Spleen (tissue), 11 donors: ENCODE measurements around the gene ERCC6L2. TPM values are rescaled to one million over a fixed set of nuclear protein-coding genes. Genes with fewer than 3 reads are reported as not detected.

Experiments
- DNase-seq: peaks from one replicate; pipeline ENCODE4 v3.0.0-alpha.2; 2020
- H3K27ac ChIP-seq, 8 donors: fragments of 200-600 bp; sonication (generic) in 7 of 8; 1 replicate in 4 of 8; 2 replicates in 4 of 8; pipeline versions ENCODE4 v1.5.0 to v1.8.0; 2016 to 2021; ENCODE audit warnings: inconsistent platforms in 4 of 8, mild to moderate bottlenecking in 4 of 8, moderate library complexity in 1 of 8
- H3K27me3 ChIP-seq, 7 donors: fragments of 200-600 bp; sonication (generic) in 6 of 7; replicated peaks in 1 of 7; 1 replicate in 4 of 7; 2 replicates in 3 of 7; pipeline versions ENCODE4 v1.5.0 to v1.8.0; 2016 to 2021; ENCODE audit warnings: inconsistent platforms in 3 of 7, mild to moderate bottlenecking in 1 of 7
- H3K36me3 ChIP-seq, 6 donors: fragments of 200-600 bp; sonication (generic) in 5 of 6; 1 replicate in 4 of 6; 2 replicates in 2 of 6; pipeline versions ENCODE4 v1.5.0 to v1.8.0; 2016 to 2021; ENCODE audit warnings: inconsistent platforms in 2 of 6
- H3K4me1 ChIP-seq, 6 donors: fragments of 200-600 bp; sonication (generic) in 5 of 6; 1 replicate in 3 of 6; 2 replicates in 3 of 6; pipeline versions ENCODE4 v1.5.0 to v1.8.0; 2016 to 2021; ENCODE audit warnings: inconsistent platforms in 3 of 6
- H3K4me3 ChIP-seq, 8 donors: fragments of 200-600 bp; sonication (generic) in 7 of 8; 1 replicate in 4 of 8; 2 replicates in 4 of 8; pipeline versions ENCODE4 v1.5.0 to v1.8.0; 2016 to 2021; ENCODE audit warnings: inconsistent platforms in 4 of 8, mild to moderate bottlenecking in 4 of 8, moderate library complexity in 2 of 8
- H3K9me3 ChIP-seq, 8 donors: fragments of 200-600 bp; sonication (generic) in 7 of 8; 1 replicate in 4 of 8; 2 replicates in 4 of 8; pipeline versions ENCODE4 v1.5.0 to v1.8.0; 2016 to 2021; ENCODE audit warnings: inconsistent platforms in 4 of 8
- CTCF ChIP-seq, 11 experiments: fragments of 200-600 bp in 7 of 11; fragments of 450-650 bp in 4 of 11; sonication (generic) in 4 of 11; IDR thresholded peaks in 8 of 11; conservative IDR thresholded peaks in 3 of 11; 1 replicate in 7 of 11; 2 replicates in 4 of 11; pipeline versions ENCODE4 v1.4.0 to v1.8.0; 2016 to 2021; ENCODE audit warnings: antibody characterized with exemption in 11 of 11, inconsistent platforms in 4 of 11, mild to moderate bottlenecking in 1 of 11
- POLR2A ChIP-seq, 3 donors: fragments of 450-650 bp; IDR thresholded peaks; one replicate each; pipeline ENCODE4 v1.5.1; 2017; ENCODE audit warnings: antibody characterized with exemption in 3 of 3, mild to moderate bottlenecking in 1 of 3
- POLR2AphosphoS5 ChIP-seq, 3 donors: sonication (generic); formaldehyde crosslinking; IDR thresholded peaks; one replicate each; pipeline ENCODE4 v1.5.1; 2017; ENCODE audit warnings: antibody characterized with exemption in 3 of 3
- WGBS, 5 donors: extraction: QIAGEN DNeasy Blood & Tissue Kit in 3 of 5; methylation state at CpG; one replicate each; pipeline versions ENCODE4 v1.1.5 to v1.1.7; 2013 to 2018; 5-methylcytosine and 5-hydroxymethylcytosine counted together
- intact Hi-C: fragments of 100-400 bp; cut with DNase I; formaldehyde crosslinking; loops from one replicate; pipeline ENCODE4 v1.15.0; 2023; ENCODE audit warnings: low total_unique reads
- polyA plus RNA-seq, 3 donors: library from polyadenylated mRNA; stranded (reverse); fragments of 200-250 nt; gene quantifications; one replicate each; pipeline ENCODE4 v1.2.1, GENCODE V29; 2013
- total RNA-seq, 7 donors: library from RNA; depleted of rRNA in 3 of 7; stranded (reverse); fragments of >200 nt in 3 of 7; fragmentation: NEBNext Ultra II Directional in 4 of 7; extraction: Animal tissue kit (Norgen Biotek cat#: 25700) in 4 of 7; gene quantifications; one replicate each; pipeline versions ENCODE4 v1.1.0 to v1.2.1, GENCODE V29; 2016 to 2021
- donor health status: healthy with polysubstance abuse.
- donor health status: DM: no; HTN: no; CAD: no; lungs with moderate emphysema.
- donor health status: DM: no; HTN: no; CAD: no.
- donor health status: Bipolar disorder and iron deficiency.
- donor health status: healthy.
- donor health status: DM: no; HTN: no; CAD: no.
- donor health status: DM: yes; HTN: yes; CAD: no.

The ERCC6L2 gene
- total and polyA plus RNA-seq, 10 donors = 4.6 to 118 (median 70.9) TPM

- Histone ChIP-seq H3K27me3 (no peaks in the 10 kb centered on the region), H3K4me1 (no peaks in the 10 kb centered on the region), H3K36me3 (no peaks in the 10 kb centered on the region), H3K9me3 (no peaks in the 10 kb centered on the region), H3K4me3 (no peak overlapping the region), H3K27ac (no peak overlapping the region)
- intact Hi-C loops = no loop called here
- DNase-seq = no peak
- 88 to 94% (median 89%) methylated on average over 6 of the region's 6 CpGs for WGBS, 5 donors
- TF ChIP-seq POLR2AphosphoS5 (IDR thresholded peaks at IDR 0.05) (no peak), POLR2A (IDR thresholded peaks at IDR 0.05) (no peak), CTCF (IDR thresholded peaks at IDR 0.05 in 8 of 11, conservative IDR thresholded peaks at IDR 0.05 in 3 of 11) (no peak)
Observed at GRCh38 chr9:95833546-95834178, 41.8 kb upstream of the ERCC6L2 start.

- no peak for DNase-seq
- Histone ChIP-seq H3K36me3 (no peaks in the 10 kb centered on the region), H3K9me3 (no peaks in the 10 kb centered on the region), H3K4me1 (no peaks in the 10 kb centered on the region), H3K27me3 (no peaks in the 10 kb centered on the region), H3K27ac (no peak overlapping the region), H3K4me3 (no peak overlapping the region)
- WGBS, 5 donors = 79 to 90% (median 86%) methylated on average over 3 of the region's 3 CpGs
- no peak for TF ChIP-seq CTCF (IDR thresholded peaks at IDR 0.05 in 8 of 11, conservative IDR thresholded peaks at IDR 0.05 in 3 of 11)
- TF ChIP-seq POLR2A (IDR thresholded peaks at IDR 0.05) = no peak
- TF ChIP-seq POLR2AphosphoS5 (IDR thresholded peaks at IDR 0.05) = no peak
- intact Hi-C loops = no loop called here
Observed at GRCh38 chr9:95834281-95834907, 41.1 kb upstream of the ERCC6L2 start.

GRCh38 chr9:95835393-95835792 is 40.1 kb upstream of the ERCC6L2 start:
- Histone ChIP-seq H3K27me3 (no peaks in the 10 kb centered on the region), H3K4me1 (no peaks in the 10 kb centered on the region), H3K9me3 (no peaks in the 10 kb centered on the region), H3K27ac (no peak overlapping the region), H3K4me3 (no peak overlapping the region), H3K36me3 (no peaks in the 10 kb centered on the region)
- no peak for DNase-seq
- intact Hi-C loops = no loop called here
- TF ChIP-seq POLR2A (IDR thresholded peaks at IDR 0.05) = no peak
- TF ChIP-seq POLR2AphosphoS5 (IDR thresholded peaks at IDR 0.05) = no peak
- no peak for TF ChIP-seq CTCF (IDR thresholded peaks at IDR 0.05 in 8 of 11, conservative IDR thresholded peaks at IDR 0.05 in 3 of 11)
- 72 to 92% (median 89%) methylated on average over 2 of the region's 2 CpGs for WGBS, 5 donors

GRCh38 chr9:95836072-95836471 is 39.4 kb upstream of the ERCC6L2 start:
- DNase-seq = no peak
- Histone ChIP-seq H3K4me1 (no peaks in the 10 kb centered on the region), H3K36me3 (no peaks in the 10 kb centered on the region), H3K27me3 (no peaks in the 10 kb centered on the region), H3K9me3 (no peaks in the 10 kb centered on the region), H3K27ac (no peak overlapping the region), H3K4me3 (no peak overlapping the region)
- 94 to 100% (median 95%) methylated on average over 1 of the region's 1 CpG for WGBS, 5 donors
- TF ChIP-seq POLR2AphosphoS5 (IDR thresholded peaks at IDR 0.05) (no peak), POLR2A (IDR thresholded peaks at IDR 0.05) (no peak), CTCF (IDR thresholded peaks at IDR 0.05 in 8 of 11, conservative IDR thresholded peaks at IDR 0.05 in 3 of 11) (no peak)
- intact Hi-C loops = no loop called here
